Testis (tissue), 3 donors: ENCODE measurements around the gene CACNA2D3. TPM values are rescaled to one million over a fixed set of nuclear protein-coding genes. Genes with fewer than 3 reads are reported as not detected.
"Not testable (repeated sequence)": the region's sequence is repeated elsewhere in the genome, so short reads cannot be mapped to it uniquely, and the experiment has no call there.

Experiments
- DNase-seq: peaks from one replicate; pipeline ENCODE4 v3.0.0-alpha.2; 2019
- H3K27ac ChIP-seq, 2 donors: fragments of 200-600 bp; sonication (generic); one replicate each; pipeline ENCODE4 v1.5.1; 2019
- H3K27me3 ChIP-seq: fragments of 200-600 bp; sonication (generic); one replicate; pipeline ENCODE4 v1.5.1; 2019
- H3K36me3 ChIP-seq: fragments of 200-600 bp; sonication (generic); one replicate; pipeline ENCODE4 v1.5.1; 2017; ENCODE audit warnings: low read depth; ENCODE audit errors: missing control alignments
- H3K4me1 ChIP-seq: fragments of 200-600 bp; sonication (generic); one replicate; pipeline ENCODE4 v1.5.1; 2019
- H3K4me3 ChIP-seq, 2 donors: fragments of 200-600 bp; sonication (generic); one replicate each; pipeline ENCODE4 v1.5.1; 2017 to 2019
- H3K9me3 ChIP-seq: fragments of 200-600 bp; sonication (generic); one replicate; pipeline ENCODE4 v1.5.1; 2017
- CTCF ChIP-seq, 3 experiments: fragments of 450-650 bp in 2 of 3; fragments of 200-600 bp in 1 of 3; sonication (generic) in 1 of 3; IDR thresholded peaks; one replicate each; pipeline ENCODE4 v1.5.1; 2016 to 2019; ENCODE audit warnings: antibody characterized with exemption in 3 of 3, mild to moderate bottlenecking in 2 of 3, moderate library complexity in 1 of 3
- POLR2A ChIP-seq: fragments of 450-650 bp; IDR thresholded peaks from one replicate; pipeline ENCODE4 v1.6.1; 2017; ENCODE audit warnings: antibody characterized with exemption, mild to moderate bottlenecking, moderate library complexity
- WGBS, 2 donors: methylation state at CpG; one replicate each; pipeline ENCODE4 v1.1.5; 2018; 5-methylcytosine and 5-hydroxymethylcytosine counted together
- intact Hi-C: fragments of 100-400 bp; cut with DNase I; formaldehyde crosslinking; loops from one replicate; pipeline ENCODE4 v1.15.1; 2023; ENCODE audit warnings: low total_unique reads
- polyA plus RNA-seq: library from polyadenylated mRNA; stranded (reverse); fragments of 350-450 nt; fragmentation: Illumina TruSeq; extraction: RNeasy Lipid Tissue Mini Kit (QIAGEN cat#74804); gene quantifications from one replicate; pipeline ENCODE4 v1.2.3, GENCODE V29; 2014; ENCODE audit warnings: low read depth, low replicate concordance; ENCODE audit not compliant: insufficient read depth
- total RNA-seq, 2 donors: library from RNA; depleted of rRNA; stranded (reverse); fragments of >200 nt; gene quantifications; one replicate each; pipeline ENCODE4 v1.2.3, GENCODE V29; 2016

Gene CACNA2D3
- total and polyA plus RNA-seq, 3 donors from 2014 or later = 10.1 to 16.5 (median 11.2) TPM

GRCh38 chr3:54633444-54634121, 511.2 kb downstream of the CACNA2D3 start:
- no peak for DNase-seq
- H3K4me3 ChIP-seq = no peak overlapping the region
- no peaks in the 10 kb centered on the region for H3K9me3 ChIP-seq
- H3K4me1 ChIP-seq = no peaks in the 10 kb centered on the region
- WGBS, 2 donors = 86 to 90% methylated on average over 10 of the region's 10 CpGs
- H3K27ac ChIP-seq = no peak overlapping the region
- intact Hi-C loops = no loop called here
- no peaks in the 10 kb centered on the region for H3K27me3 ChIP-seq
- no peaks in the 10 kb centered on the region for H3K36me3 ChIP-seq
- TF ChIP-seq POLR2A (no peak), CTCF (IDR thresholded peaks at IDR 0.05) (no peak)

DNA sequence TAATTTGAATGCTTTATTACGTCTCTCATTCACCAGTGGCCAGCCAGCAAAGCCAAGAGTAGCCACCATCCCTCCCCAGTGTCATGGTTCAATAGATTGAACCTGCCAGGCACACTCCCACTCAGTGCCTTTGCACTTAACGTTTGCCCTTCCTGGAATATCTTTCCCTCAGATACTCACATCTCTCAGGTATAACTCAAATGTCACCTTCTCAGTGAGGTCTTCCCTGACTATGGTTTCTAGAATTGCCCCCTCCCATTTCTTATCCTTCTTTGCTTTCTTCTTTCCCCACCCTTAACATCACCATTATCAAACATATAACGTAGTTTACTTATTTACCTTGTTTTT, 511.7 kb downstream of the CACNA2D3 start:
- H3K36me3 ChIP-seq = no peaks in the 10 kb centered on the region
- TF ChIP-seq POLR2A (no peak), CTCF (IDR thresholded peaks at IDR 0.05) (no peak)
- no peak for DNase-seq
- H3K9me3 ChIP-seq = no peaks in the 10 kb centered on the region
- no peaks in the 10 kb centered on the region for H3K4me1 ChIP-seq
- no peak overlapping the region for H3K4me3 ChIP-seq
- H3K27me3 ChIP-seq = no peaks in the 10 kb centered on the region
- no peak overlapping the region for H3K27ac ChIP-seq
- 82 to 92% methylated on average over 3 of the region's 3 CpGs for WGBS, 2 donors
- intact Hi-C loops = no loop called here

DNA sequence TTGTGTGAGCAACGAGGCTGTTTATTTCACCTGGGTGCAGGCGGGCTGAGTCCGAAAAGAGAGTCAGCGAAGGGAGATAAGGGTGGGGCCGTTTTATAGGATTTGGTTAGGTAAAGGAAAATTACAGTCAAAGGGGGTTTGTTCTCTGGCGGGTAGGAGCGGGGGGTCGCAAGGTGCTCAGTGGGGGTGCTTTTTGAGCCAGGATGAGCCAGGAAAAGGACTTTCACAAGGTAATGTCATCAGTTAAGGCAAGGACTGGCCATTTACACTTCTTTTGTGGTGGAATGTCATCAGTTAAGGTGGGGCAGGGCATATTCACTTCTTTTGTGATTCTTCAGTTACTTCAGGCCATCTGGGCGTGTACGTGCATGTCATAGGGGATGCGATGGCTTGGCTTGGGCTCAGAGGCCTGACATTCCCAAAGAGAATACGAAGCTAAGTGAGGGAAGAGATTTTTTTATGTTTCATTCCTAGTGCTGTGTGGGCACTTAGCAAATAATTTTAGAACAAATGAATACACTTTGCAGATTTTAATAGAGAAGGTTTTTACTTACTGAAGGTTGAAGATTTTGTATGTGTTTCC, 517.5 kb downstream of the CACNA2D3 start:
- H3K36me3 ChIP-seq, H3K4me1 ChIP-seq, H3K27ac ChIP-seq, intact Hi-C loops, H3K9me3 ChIP-seq, H3K27me3 ChIP-seq, DNase-seq, H3K4me3 ChIP-seq: not testable (repeated sequence)
- WGBS, 2 donors = 83 to 87% methylated on average over 12 of the region's 12 CpGs

DNA sequence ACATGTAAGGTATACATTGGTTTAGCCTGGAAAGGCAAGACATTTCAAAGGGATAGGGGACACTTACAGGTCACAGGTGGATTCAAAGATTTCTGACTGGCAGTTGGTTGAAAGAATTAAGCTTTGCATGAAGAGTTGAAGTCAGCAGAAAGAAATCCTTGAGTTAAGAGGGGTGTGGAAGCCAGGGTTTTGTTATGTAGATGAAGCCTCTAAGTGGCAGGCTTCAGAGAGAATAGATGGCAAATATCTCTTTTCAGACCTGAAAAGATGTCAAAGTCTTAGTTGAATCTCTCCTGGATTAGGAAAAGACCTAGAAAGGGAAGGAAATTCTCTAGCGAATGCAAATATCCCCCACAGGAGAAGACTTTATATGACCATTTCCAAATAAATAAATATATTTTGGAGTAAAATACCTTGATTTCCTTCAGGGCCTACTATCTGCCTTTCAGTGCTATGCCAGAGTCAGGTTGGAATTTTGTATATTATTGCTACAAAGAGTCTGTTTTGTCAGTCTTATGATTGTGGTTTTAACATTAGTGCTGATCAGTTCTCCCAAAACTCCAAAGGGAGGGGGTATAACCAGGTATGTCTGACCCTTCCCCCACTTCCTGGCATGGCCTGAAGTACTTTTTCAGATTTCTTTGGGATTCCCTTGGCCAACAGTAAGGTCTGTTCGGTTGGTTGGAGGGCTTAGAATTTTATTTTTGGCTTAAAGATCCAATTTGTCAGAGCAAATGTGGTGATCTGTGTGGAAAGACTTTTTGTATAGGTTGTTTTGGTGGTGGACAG, 519.1 kb downstream of the CACNA2D3 start:
- intact Hi-C loops = no loop called here
- DNase-seq = no peak
- Histone ChIP-seq H3K4me1 (no peaks in the 10 kb centered on the region), H3K27ac (no peak overlapping the region), H3K27me3 (no peaks in the 10 kb centered on the region), H3K4me3 (no peak overlapping the region), H3K9me3 (no peaks in the 10 kb centered on the region), H3K36me3 (no peaks in the 10 kb centered on the region)
- 83 to 86% methylated on average over 2 of the region's 2 CpGs for WGBS, 2 donors
- TF ChIP-seq CTCF (IDR thresholded peaks at IDR 0.05) (no peak), POLR2A (no peak)

GRCh38 chr3:54642147-54642546, 519.8 kb downstream of the CACNA2D3 start:
- Histone ChIP-seq H3K27me3 (no peaks in the 10 kb centered on the region), H3K4me1 (no peaks in the 10 kb centered on the region), H3K4me3 (no peak overlapping the region), H3K9me3 (no peaks in the 10 kb centered on the region), H3K36me3 (no peaks in the 10 kb centered on the region), H3K27ac (no peak overlapping the region)
- TF ChIP-seq POLR2A = no peak
- no peak for TF ChIP-seq CTCF (IDR thresholded peaks at IDR 0.05)
- 91 to 95% methylated on average over 6 of the region's 6 CpGs for WGBS, 2 donors
- no peak for DNase-seq
- intact Hi-C loops = no loop called here
